SU-DHL-6 (cell line): ENCODE measurements around the gene ZNF580.

Source experiments
- CTCF ChIP-seq: fragments of 200-600 bp; sonication (generic); IDR thresholded peaks from one replicate; pipeline ENCODE4 v1.5.1; 2017; ENCODE audit warnings: antibody characterized with exemption, mild to moderate bottlenecking, low read length, moderate library complexity; ENCODE audit not compliant: insufficient read depth, poor library complexity, severe bottlenecking
- EZH2phosphoT487 ChIP-seq: fragments of 200-600 bp; sonication (generic), shearing (Covaris generic); conservative IDR thresholded peaks from 2 replicates; pipeline ENCODE4 v1.6.1; 2018; ENCODE audit warnings: mild to moderate bottlenecking, antibody characterized with exemption, low read length, moderate library complexity, mixed read lengths

- TF ChIP-seq CTCF = no peak
- no peak for TF ChIP-seq EZH2phosphoT487
These were observed 47.8 kb downstream of the ZNF580 start for GRCh38 chr19:55688422-55689218.
